ENCODE measurements around the gene ARID2. TPM values are rescaled to one million over a fixed set of nuclear protein-coding genes. Genes with fewer than 3 reads are reported as not detected.

The ARID2 gene
- total and polyA plus RNA-seq, 4 donors: 1.8 to 17.8 (median 13.2) TPM

DNA sequence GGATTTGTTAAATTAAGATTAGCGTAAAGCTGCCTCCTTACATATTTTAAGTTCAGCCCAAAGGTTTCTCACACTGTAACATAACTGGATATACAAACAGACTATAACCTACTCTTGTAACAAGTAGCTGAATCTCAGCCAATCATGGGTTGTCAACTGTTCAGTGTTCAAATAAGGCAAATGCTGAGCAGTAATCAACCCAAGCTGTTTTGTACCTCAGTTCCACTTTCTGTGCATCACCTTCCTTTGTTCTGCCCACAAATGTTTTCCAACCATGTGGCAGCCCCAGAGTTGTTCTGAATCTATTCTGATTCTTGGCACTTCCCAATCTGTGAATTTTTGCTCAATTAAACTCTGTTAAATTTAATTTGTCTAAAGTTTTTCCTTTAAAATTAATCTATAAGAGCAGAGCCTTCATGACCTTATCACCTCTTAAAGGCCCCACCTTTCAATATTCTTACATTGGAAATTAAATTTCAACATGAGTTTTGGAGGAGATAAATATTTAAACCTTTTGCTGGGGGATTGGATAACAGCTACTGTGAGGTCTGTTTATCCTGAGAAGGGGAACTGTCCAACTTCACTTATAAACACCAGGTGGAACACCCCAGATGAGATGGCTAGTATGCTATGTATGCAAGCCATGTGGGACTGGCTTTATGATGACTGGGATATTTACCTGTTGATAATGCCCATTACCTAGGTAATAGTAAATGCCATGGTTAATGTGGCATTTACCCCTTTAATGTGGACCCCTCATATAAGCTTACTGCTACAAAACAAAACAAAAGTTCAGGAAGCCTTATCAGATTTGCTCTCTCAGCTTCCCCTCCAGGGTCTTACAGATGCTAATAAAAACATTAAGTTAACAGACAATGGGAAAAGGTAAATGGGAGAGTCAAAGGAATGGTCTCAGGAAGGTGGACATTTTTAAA is 42.2 kb upstream of the ARID2 start:
- H3K36me3 ChIP-seq (ENCODE audit: control insufficient read depth in 4 of 4, insufficient read depth in 3 of 4, low read depth in 1 of 4, low read length in 3 of 4): no peaks in the 10 kb centered on the region
- H3K4me1 ChIP-seq (ENCODE audit: control insufficient read depth in 4 of 4, insufficient read depth in 4 of 4, low read length in 3 of 4): no peaks in the 10 kb centered on the region
- TF ChIP-seq FOXA1 (IDR thresholded peaks at IDR 0.05): no peak
- no peak for TF ChIP-seq YY1 (IDR thresholded peaks at IDR 0.05)
- no peak for TF ChIP-seq RXRA (IDR thresholded peaks at IDR 0.05)
- TF ChIP-seq, protein P1, sequence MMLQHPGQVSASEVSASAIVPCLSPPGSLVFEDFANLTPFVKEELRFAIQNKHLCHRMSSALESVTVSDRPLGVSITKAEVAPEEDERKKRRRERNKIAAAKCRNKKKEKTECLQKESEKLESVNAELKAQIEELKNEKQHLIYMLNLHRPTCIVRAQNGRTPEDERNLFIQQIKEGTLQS (IDR thresholded peaks at IDR 0.05): no peak
- TF ChIP-seq, protein P2, sequence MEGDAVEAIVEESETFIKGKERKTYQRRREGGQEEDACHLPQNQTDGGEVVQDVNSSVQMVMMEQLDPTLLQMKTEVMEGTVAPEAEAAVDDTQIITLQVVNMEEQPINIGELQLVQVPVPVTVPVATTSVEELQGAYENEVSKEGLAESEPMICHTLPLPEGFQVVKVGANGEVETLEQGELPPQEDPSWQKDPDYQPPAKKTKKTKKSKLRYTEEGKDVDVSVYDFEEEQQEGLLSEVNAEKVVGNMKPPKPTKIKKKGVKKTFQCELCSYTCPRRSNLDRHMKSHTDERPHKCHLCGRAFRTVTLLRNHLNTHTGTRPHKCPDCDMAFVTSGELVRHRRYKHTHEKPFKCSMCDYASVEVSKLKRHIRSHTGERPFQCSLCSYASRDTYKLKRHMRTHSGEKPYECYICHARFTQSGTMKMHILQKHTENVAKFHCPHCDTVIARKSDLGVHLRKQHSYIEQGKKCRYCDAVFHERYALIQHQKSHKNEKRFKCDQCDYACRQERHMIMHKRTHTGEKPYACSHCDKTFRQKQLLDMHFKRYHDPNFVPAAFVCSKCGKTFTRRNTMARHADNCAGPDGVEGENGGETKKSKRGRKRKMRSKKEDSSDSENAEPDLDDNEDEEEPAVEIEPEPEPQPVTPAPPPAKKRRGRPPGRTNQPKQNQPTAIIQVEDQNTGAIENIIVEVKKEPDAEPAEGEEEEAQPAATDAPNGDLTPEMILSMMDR (IDR thresholded peaks at IDR 0.05; ENCODE audit: low read depth, low read length, missing input control): no peak
- TF ChIP-seq, protein P3, sequence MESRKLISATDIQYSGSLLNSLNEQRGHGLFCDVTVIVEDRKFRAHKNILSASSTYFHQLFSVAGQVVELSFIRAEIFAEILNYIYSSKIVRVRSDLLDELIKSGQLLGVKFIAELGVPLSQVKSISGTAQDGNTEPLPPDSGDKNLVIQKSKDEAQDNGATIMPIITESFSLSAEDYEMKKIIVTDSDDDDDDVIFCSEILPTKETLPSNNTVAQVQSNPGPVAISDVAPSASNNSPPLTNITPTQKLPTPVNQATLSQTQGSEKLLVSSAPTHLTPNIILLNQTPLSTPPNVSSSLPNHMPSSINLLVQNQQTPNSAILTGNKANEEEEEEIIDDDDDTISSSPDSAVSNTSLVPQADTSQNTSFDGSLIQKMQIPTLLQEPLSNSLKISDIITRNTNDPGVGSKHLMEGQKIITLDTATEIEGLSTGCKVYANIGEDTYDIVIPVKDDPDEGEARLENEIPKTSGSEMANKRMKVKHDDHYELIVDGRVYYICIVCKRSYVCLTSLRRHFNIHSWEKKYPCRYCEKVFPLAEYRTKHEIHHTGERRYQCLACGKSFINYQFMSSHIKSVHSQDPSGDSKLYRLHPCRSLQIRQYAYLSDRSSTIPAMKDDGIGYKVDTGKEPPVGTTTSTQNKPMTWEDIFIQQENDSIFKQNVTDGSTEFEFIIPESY (IDR thresholded peaks at IDR 0.05): no peak
- TF ChIP-seq EGR1 (IDR thresholded peaks at IDR 0.05; ENCODE audit: low read depth in 2 of 2): no peak
- TF ChIP-seq, protein P4, sequence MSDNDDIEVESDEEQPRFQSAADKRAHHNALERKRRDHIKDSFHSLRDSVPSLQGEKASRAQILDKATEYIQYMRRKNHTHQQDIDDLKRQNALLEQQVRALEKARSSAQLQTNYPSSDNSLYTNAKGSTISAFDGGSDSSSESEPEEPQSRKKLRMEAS (IDR thresholded peaks at IDR 0.05): no peak
- TF ChIP-seq RAD21 (IDR thresholded peaks at IDR 0.05): no peak
- TF ChIP-seq GABPA (IDR thresholded peaks at IDR 0.05 in 1 of 2, conservative IDR thresholded peaks at IDR 0.05 in 1 of 2): no peak
- TF ChIP-seq TAF1 (conservative IDR thresholded peaks at IDR 0.05): no peak
- TF ChIP-seq HNF4G (IDR thresholded peaks at IDR 0.05): no peak
- TF ChIP-seq JUND (IDR thresholded peaks at IDR 0.05): no peak
- TF ChIP-seq HNF4A (conservative IDR thresholded peaks at IDR 0.05): no peak
- no peak for TF ChIP-seq FOXA2 (IDR thresholded peaks at IDR 0.05)
- TF ChIP-seq, protein P5, sequence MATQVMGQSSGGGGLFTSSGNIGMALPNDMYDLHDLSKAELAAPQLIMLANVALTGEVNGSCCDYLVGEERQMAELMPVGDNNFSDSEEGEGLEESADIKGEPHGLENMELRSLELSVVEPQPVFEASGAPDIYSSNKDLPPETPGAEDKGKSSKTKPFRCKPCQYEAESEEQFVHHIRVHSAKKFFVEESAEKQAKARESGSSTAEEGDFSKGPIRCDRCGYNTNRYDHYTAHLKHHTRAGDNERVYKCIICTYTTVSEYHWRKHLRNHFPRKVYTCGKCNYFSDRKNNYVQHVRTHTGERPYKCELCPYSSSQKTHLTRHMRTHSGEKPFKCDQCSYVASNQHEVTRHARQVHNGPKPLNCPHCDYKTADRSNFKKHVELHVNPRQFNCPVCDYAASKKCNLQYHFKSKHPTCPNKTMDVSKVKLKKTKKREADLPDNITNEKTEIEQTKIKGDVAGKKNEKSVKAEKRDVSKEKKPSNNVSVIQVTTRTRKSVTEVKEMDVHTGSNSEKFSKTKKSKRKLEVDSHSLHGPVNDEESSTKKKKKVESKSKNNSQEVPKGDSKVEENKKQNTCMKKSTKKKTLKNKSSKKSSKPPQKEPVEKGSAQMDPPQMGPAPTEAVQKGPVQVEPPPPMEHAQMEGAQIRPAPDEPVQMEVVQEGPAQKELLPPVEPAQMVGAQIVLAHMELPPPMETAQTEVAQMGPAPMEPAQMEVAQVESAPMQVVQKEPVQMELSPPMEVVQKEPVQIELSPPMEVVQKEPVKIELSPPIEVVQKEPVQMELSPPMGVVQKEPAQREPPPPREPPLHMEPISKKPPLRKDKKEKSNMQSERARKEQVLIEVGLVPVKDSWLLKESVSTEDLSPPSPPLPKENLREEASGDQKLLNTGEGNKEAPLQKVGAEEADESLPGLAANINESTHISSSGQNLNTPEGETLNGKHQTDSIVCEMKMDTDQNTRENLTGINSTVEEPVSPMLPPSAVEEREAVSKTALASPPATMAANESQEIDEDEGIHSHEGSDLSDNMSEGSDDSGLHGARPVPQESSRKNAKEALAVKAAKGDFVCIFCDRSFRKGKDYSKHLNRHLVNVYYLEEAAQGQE (IDR thresholded peaks at IDR 0.05): no peak
- TF ChIP-seq SP1 (IDR thresholded peaks at IDR 0.05): no peak
- no peak for TF ChIP-seq NR2F2 (IDR thresholded peaks at IDR 0.05)
- H3K9me3 ChIP-seq (ENCODE audit: control insufficient read depth in 4 of 4, low read length in 3 of 4): no peaks in the 10 kb centered on the region
- H3K4me3 ChIP-seq (ENCODE audit: low read depth in 1 of 3, low read length in 3 of 3): no peak overlapping the region
- DNase-seq (ENCODE audit: low spot score): no peak
- 100% methylated on average over 1 of the region's 1 CpG for WGBS
- H3K27ac ChIP-seq (ENCODE audit: low read depth in 1 of 2, low read length in 2 of 2): no peak overlapping the region
- H3K27me3 ChIP-seq (ENCODE audit: control insufficient read depth in 4 of 4, insufficient read depth in 4 of 4, low read length in 3 of 4): no peaks in the 10 kb centered on the region
- no peak overlapping the region for H3K9ac ChIP-seq (ENCODE audit: low read depth in 1 of 2, low read length in 2 of 2)
